PC-3 (cell line): ENCODE results near the gene SSTR3. TPM values are rescaled to one million over a fixed set of nuclear protein-coding genes. Genes with fewer than 3 reads are reported as not detected.

Experiments used
- ATAC-seq: fragments of 200-7000 bp; cut with Tn5 transposase; 2 replicates; pipeline ENCODE4 v1.9.1; 2020; ENCODE audit warnings: mild to moderate bottlenecking, moderate library complexity
- BruUV-seq: library from RNA; stranded (reverse); fragments of 400-500 nt; replicated peaks from 2 replicates; lab custom pipeline; 2021; lab: Mats Ljungman, UMichigan
- CTCF ChIA-PET: fragments of 300-600 bp; sonication (Branson Sonifier 250); formaldehyde crosslinking; loops from one replicate; lab custom pipeline; 2022; ENCODE audit warnings: antibody characterized with exemption; lab: Charles Lee
- POLR2A ChIA-PET: fragments of 300-600 bp; sonication (Branson Sonifier 250); formaldehyde crosslinking; loops from one replicate; lab custom pipeline; 2022; ENCODE audit warnings: antibody characterized with exemption; ENCODE audit not compliant: unreplicated experiment; lab: Charles Lee
- DNase-seq: peaks from one replicate; pipeline ENCODE4 v3.0.0-alpha.2; 2015
- H2AFZ ChIP-seq: fragments of 300-600 bp; sonication (generic); 2 replicates; pipeline ENCODE4 v1.6.0; 2016; ENCODE audit warnings: antibody characterized with exemption, low read length
- H3F3A ChIP-seq: fragments of 300-600 bp; sonication (generic); one replicate; pipeline ENCODE4 v1.6.0; 2017; ENCODE audit warnings: antibody characterized with exemption, low read length, control low read depth, mild to moderate bottlenecking; ENCODE audit not compliant: unreplicated experiment
- H3K27ac ChIP-seq: fragments of 300-600 bp; sonication (generic); 2 replicates; pipeline ENCODE4 v1.5.1; 2016; ENCODE audit warnings: mild to moderate bottlenecking, low read length
- H3K27me3 ChIP-seq: fragments of 300-600 bp; sonication (generic); 2 replicates; pipeline ENCODE4 v1.6.1; 2016; ENCODE audit warnings: low read length, mixed read lengths
- H3K36me3 ChIP-seq: fragments of 300-600 bp; sonication (generic); 2 replicates; pipeline ENCODE4 v1.6.1; 2016; ENCODE audit warnings: low read depth, mixed run types, low read length, mixed read lengths
- H3K4me1 ChIP-seq: fragments of 300-600 bp; sonication (generic); 2 replicates; pipeline ENCODE4 v1.5.1; 2016; ENCODE audit warnings: low read length; ENCODE audit not compliant: insufficient read depth
- H3K4me2 ChIP-seq: fragments of 300-600 bp; sonication (generic); 2 replicates; pipeline ENCODE4 v1.6.0; 2016; ENCODE audit warnings: low read length
- H3K4me3 ChIP-seq: fragments of 300-600 bp; sonication (generic); 2 replicates; pipeline ENCODE4 v1.5.1; 2016; ENCODE audit warnings: mild to moderate bottlenecking, low read length, mixed read lengths
- H3K79me2 ChIP-seq: fragments of 300-600 bp; sonication (generic); 2 replicates; pipeline ENCODE4 v1.6.1; 2017; ENCODE audit warnings: low read length, mixed read lengths
- H3K9ac ChIP-seq: fragments of 300-600 bp; sonication (generic); 2 replicates; pipeline ENCODE4 v1.6.0; 2016; ENCODE audit warnings: mild to moderate bottlenecking, low read length
- H3K9me2 ChIP-seq: fragments of 300-600 bp; sonication (generic); replicated peaks from 2 replicates; pipeline ENCODE4 v1.6.1; 2016; ENCODE audit warnings: mixed run types, low read length, mixed read lengths
- H3K9me3 ChIP-seq: fragments of 300-600 bp; sonication (generic); 2 replicates; pipeline ENCODE4 v1.6.1; 2016; ENCODE audit warnings: low read length, mixed read lengths
- H4K20me1 ChIP-seq: fragments of 300-600 bp; sonication (generic); 2 replicates; pipeline ENCODE4 v1.6.1; 2016; ENCODE audit warnings: low read length, mixed read lengths
- CTCF ChIP-seq: fragments of 300-600 bp; sonication (generic); conservative IDR thresholded peaks from 2 replicates; pipeline ENCODE4 v1.5.1; 2017; ENCODE audit warnings: antibody characterized with exemption, low read depth, mild to moderate bottlenecking, low read length
- EZH2 ChIP-seq: fragments of 300-600 bp; sonication (generic); IDR thresholded peaks from one replicate; pipeline ENCODE4 v1.6.1; 2017; ENCODE audit warnings: antibody characterized with exemption, mild to moderate bottlenecking, low read length; ENCODE audit not compliant: unreplicated experiment
- EZH2phosphoT487 ChIP-seq: fragments of 300-600 bp; sonication (generic); IDR thresholded peaks from 2 replicates; pipeline ENCODE4 v1.6.1; 2018; ENCODE audit warnings: mild to moderate bottlenecking, antibody characterized with exemption, low read length, borderline replicate concordance
- intact Hi-C: fragments of 100-400 bp; cut with micrococcal nuclease; formaldehyde crosslinking; loops from 2 replicates; pipeline ENCODE4 v1.9.0; 2023
- total RNA-seq: library from RNA; depleted of rRNA; stranded (reverse); fragments of >200 nt; gene quantifications from 2 replicates; pipeline ENCODE4 v1.2.3, GENCODE V29; 2014

The SSTR3 gene
- total RNA-seq, 1 experiment from 2014 or later, result 0.55 TPM

DNA sequence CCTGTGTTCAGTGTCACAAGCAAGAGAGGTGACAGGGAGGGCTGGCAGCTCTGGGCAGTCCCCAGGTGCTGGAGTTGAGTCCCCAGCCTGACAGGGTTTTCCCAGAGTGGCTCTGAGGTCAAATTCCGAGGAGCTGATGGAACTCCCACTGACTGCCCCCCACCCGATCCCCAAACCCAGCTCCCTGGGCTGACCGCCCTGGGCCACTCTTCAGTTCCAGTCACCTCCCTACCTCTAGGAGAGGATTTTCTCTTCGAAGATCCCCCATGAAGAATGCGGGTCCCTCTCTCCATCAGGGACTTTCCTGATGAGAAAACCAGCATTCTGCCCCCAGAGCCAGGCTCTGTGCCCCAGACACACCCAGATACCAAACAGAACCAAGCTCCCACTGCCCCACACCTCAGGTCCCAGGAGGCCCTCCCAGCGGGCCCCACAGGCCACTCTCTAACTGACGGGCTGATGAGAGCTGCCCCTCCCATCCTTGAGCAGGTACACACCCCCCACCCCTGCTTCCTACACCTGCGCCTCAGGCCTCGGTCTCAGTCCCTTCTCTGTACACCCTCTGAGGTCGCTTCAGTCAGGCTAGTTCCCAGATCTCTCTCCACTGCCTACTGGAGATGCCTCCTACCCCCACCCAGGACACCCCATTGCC, 43.9 kb upstream of the SSTR3 start:
- TF ChIP-seq EZH2phosphoT487 (no peak), CTCF (no peak), EZH2 (no peak)
- Histone ChIP-seq H3K9me3 (no peaks in the 10 kb centered on the region), H3K9ac (no peak overlapping the region), H3K4me3 (no peak overlapping the region), H3K4me2 (no peak overlapping the region), H3K4me1 (peaks cover 41% of the 10 kb centered on the region), H3K79me2 (no peaks in the 10 kb centered on the region), H3K27me3 (no peaks in the 10 kb centered on the region), H3K36me3 (no peaks in the 10 kb centered on the region), H2AFZ (no peak overlapping the region), H4K20me1 (no peaks in the 10 kb centered on the region), H3K9me2 (no peaks in the 10 kb centered on the region), H3F3A (no peaks in the 10 kb centered on the region), H3K27ac (no peak overlapping the region)
- ATAC-seq, result no peak
- DNase-seq, result no peak
- BruUV-seq, result no TSS peak
- POLR2A ChIA-PET, result no interaction called here
- intact Hi-C loops, result no loop called here
- CTCF ChIA-PET, result no interaction called here

DNA sequence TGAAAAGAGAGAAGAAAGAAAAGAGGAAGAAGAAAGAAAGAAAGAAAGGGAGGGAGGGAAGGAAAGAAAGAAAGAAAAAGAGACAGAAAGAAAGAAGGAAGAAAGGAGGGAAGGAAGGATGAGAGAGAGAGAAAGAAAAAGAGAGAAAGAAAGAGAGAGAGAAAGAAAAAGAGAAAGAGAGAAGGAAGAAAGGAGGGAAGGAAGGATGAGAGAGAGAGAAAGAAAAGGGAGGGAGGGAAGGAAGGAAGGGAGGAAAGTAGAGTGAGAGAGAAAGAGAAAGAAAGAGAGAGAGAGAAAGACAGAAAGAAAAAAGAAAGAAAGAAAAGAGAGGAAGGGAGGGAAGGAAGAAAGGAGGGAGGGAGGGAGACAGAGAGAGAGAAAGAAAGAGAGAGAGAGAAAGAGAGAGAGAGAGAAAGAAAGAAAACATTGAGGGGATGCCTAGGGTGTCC, 43.3 kb upstream of the SSTR3 start:
- no peaks in the 10 kb centered on the region for H3K27me3 ChIP-seq
- no peaks in the 10 kb centered on the region for H3K9me3 ChIP-seq
- DNase-seq (no peak), ATAC-seq (no peak)
- ChIA-PET CTCF (no interaction called here), POLR2A (no interaction called here)
- H3K79me2 ChIP-seq, result no peaks in the 10 kb centered on the region
- no peak overlapping the region for H3K9ac ChIP-seq
- H3K4me2 ChIP-seq, result no peak overlapping the region
- H3F3A ChIP-seq, result no peaks in the 10 kb centered on the region
- H3K36me3 ChIP-seq, result no peaks in the 10 kb centered on the region
- no peak overlapping the region for H2AFZ ChIP-seq
- H4K20me1 ChIP-seq, result no peaks in the 10 kb centered on the region
- TF ChIP-seq EZH2phosphoT487 (no peak), CTCF (no peak), EZH2 (no peak)
- no peak overlapping the region for H3K4me3 ChIP-seq
- H3K9me2 ChIP-seq, result no peaks in the 10 kb centered on the region
- H3K4me1 ChIP-seq, result peaks cover 39% of the 10 kb centered on the region
- H3K27ac ChIP-seq, result no peak overlapping the region
- BruUV-seq, result no TSS peak
- intact Hi-C loops, result no loop called here

DNA sequence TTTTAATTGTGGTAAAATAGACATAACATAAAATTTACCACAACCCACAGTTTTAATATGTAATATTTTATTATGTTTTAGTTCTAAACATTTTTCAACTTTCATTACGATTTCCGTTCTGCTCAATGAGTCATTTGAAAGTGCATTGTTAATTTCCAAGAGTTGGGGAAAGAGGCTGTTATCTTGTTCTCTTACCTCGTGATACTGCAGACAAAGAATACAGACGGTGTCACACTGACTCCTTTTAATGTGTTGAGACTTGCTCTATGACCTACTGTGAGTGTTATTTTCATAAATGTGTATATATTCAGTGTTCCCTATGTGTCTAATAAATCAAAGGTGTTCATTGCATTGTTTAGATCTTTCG, 42.6 kb upstream of the SSTR3 start:
- H3K36me3 ChIP-seq, result no peaks in the 10 kb centered on the region
- H3K9ac ChIP-seq, result no peak overlapping the region
- H3K4me1 ChIP-seq, result peaks cover 37% of the 10 kb centered on the region
- no peak overlapping the region for H2AFZ ChIP-seq
- H3K9me2 ChIP-seq, result no peaks in the 10 kb centered on the region
- intact Hi-C loops, result no loop called here
- H3K27ac ChIP-seq, result no peak overlapping the region
- peak; percentile 11 for DNase-seq
- no peaks in the 10 kb centered on the region for H3K79me2 ChIP-seq
- ChIA-PET CTCF (interaction anchor here (0.7 kb wide), 1 partner anchor 57 kb away, joined by 3 read pairs; no protein-coding TSS in a partner anchor), POLR2A (no interaction called here)
- no peaks in the 10 kb centered on the region for H3K27me3 ChIP-seq
- no peak overlapping the region for H3K4me3 ChIP-seq
- TF ChIP-seq EZH2phosphoT487, result no peak
- no peak for TF ChIP-seq CTCF
- TF ChIP-seq EZH2, result no peak
- BruUV-seq, result no TSS peak
- H4K20me1 ChIP-seq, result no peaks in the 10 kb centered on the region
- H3K4me2 ChIP-seq, result peak overlapping the region; percentile 60
- H3F3A ChIP-seq, result no peaks in the 10 kb centered on the region
- ATAC-seq, result peak; percentile 26; the same call in 1 of the 2 replicates
- no peaks in the 10 kb centered on the region for H3K9me3 ChIP-seq
